C4-2B (cell line): ENCODE data around the gene ZNF367.

Source experiments
- H3K27ac ChIP-seq: fragments of 450-650 bp; 2 replicates; pipeline ENCODE4 v1.5.1; 2017
- ZFX ChIP-seq: fragments of 450-650 bp; IDR thresholded peaks from 2 replicates; pipeline ENCODE4 v1.6.1; 2017
- TF ChIP-seq, protein P1 (sequence below): fragments of 450-650 bp; conservative IDR thresholded peaks from 2 replicates; pipeline ENCODE4 v1.5.1; 2017; ENCODE audit warnings: mild to moderate bottlenecking

Gene ZNF367

DNA sequence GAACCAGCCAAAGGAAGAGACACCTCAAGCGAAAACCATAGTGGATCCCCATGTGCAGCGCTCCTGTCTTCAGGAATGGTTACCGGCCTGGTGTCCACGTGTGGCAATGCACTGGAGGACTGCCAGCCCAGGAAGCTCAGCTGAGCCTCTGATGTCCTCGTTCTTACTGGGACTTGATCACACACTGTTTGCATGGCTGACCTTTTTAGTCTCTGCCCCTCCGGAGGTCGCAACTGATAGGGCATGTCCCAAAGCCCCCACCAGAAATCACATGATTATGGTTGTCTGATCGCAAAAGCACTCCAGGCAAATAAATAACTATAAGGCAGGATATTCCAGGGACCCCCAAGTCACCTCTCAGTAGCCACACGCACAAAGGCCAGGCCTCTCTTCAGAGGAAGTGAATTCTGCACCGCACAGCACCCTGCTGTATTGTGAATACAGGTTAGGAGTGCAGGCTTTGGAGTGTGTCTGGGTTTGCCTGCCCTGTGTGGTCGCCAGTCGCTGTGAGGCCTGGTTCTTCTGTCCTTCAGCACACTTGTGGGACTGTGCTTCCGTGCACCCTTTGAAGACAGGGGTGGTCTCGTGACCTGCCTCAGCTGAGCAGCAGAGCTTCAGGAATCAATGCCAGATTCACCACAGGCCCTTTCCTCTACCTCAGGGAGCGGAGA lies 18.4 kb upstream of the ZNF367 start:
- TF ChIP-seq, protein P1, sequence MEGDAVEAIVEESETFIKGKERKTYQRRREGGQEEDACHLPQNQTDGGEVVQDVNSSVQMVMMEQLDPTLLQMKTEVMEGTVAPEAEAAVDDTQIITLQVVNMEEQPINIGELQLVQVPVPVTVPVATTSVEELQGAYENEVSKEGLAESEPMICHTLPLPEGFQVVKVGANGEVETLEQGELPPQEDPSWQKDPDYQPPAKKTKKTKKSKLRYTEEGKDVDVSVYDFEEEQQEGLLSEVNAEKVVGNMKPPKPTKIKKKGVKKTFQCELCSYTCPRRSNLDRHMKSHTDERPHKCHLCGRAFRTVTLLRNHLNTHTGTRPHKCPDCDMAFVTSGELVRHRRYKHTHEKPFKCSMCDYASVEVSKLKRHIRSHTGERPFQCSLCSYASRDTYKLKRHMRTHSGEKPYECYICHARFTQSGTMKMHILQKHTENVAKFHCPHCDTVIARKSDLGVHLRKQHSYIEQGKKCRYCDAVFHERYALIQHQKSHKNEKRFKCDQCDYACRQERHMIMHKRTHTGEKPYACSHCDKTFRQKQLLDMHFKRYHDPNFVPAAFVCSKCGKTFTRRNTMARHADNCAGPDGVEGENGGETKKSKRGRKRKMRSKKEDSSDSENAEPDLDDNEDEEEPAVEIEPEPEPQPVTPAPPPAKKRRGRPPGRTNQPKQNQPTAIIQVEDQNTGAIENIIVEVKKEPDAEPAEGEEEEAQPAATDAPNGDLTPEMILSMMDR, result no peak
- no peak overlapping the region for H3K27ac ChIP-seq

DNA sequence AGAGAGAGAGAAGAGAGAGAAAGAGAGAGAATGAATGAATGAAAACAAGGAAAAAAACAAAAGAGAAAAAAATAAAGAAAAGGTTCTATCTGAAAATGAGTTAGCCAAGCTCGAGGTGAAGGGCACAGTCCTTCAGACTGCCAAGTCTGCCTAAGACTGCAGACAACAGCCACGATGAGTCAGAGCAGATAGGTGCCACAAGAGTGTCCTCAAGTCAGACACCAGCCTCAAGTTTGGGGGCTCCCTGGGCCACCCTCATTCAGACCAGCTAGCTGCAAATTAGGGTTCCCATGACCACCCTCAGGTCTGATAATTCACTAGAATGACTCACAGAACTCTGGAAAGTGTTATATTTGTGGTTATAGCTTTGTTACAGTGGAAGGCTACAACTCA lies 17.9 kb upstream of the ZNF367 start:
- H3K27ac ChIP-seq, result no peak overlapping the region
- TF ChIP-seq ZFX, result no peak
- TF ChIP-seq, protein P1, result no peak

DNA sequence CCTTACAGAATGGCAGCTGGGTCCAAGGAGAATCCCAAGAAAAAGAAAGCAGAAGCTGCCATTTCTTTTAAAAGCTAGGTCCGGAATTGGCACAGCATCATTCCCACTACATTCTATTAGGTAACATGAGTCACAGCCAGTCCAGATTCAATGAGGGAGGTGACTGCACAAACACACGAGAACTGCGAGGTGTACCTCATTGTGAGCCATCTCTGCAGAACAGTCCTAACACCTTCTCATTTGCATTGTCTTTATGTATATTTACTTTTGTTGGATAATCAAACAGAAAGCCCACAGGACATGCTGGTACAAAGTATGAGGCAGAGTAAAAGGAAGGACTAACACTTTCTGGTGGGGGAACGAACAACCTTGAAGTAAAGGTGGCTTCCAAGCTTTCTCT lies 17.2 kb upstream of the ZNF367 start:
- TF ChIP-seq, protein P1, result no peak
- no peak for TF ChIP-seq ZFX
- H3K27ac ChIP-seq, result no peak overlapping the region

DNA sequence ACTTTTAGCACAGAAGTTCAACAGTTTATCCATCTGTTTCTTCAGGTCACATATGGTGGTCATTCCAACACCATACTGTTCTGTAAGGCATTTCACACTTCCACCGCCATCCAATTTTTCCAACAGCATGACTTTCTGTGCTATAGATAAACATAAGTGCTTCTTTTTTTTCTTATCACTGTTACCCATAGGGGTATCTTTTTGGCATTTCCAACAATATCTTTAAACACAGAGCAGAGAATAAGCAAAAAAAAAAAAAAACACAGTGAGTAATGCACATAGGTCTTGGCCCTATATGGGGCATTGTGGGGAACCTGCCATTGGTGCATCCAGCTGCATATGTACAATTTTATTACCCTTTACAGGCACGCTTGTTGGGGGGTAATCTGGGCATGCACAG lies 12.2 kb upstream of the ZNF367 start:
- H3K27ac ChIP-seq, result no peak overlapping the region
- no peak for TF ChIP-seq ZFX
- TF ChIP-seq, protein P1, result no peak

DNA sequence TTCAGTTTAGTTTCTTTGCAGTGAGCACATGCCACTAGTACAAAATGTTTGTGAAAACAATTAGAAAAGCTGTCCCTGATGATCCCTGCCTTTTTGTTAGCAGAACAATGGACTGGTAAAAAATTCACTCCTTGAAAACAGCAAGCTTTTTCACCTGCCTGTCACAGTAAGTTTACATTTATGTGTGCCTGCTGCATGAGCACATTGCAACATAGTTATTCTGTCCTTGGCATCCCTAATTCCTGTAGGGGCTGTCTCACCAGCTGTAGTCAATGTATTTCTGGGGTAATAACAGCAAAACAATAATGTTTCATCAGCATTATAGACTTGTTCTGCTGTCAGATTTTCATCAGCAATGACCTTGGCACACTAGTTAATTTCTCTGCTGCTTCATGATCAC lies 11.6 kb upstream of the ZNF367 start:
- H3K27ac ChIP-seq, result no peak overlapping the region
- TF ChIP-seq ZFX, result no peak
- TF ChIP-seq, protein P1, result no peak

DNA sequence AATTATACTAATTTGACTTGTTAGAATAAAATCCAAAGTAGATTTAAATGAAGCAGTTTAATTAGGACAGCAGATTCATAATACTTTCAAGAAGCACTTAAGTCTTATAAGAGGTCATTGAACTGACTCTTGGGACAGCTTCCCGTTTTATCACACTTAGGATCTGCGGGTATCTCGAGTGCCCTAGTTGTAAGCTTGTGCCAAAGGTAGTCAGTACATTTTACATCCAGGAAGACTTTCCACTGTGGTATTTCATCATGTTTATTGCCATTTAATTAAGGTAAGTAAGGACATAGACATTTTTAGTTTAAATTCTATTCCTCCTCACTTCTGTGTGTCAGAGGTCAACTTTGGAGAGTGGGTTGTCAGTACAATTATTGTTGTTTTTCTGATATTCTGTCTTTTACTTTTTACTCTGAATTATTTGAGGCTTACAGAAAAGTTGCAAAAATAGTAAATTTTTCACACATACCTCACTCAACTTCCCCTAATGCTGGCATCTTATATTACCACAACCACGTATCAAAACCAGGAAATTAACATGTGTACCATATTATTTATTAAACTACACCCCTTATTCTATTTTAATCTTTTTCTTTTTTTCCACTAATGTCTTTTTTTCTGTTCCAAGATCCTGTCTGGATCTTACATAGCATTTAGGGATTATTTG lies 7.5 kb upstream of the ZNF367 start:
- no peak for TF ChIP-seq ZFX
- TF ChIP-seq, protein P1, result no peak
- no peak overlapping the region for H3K27ac ChIP-seq

DNA sequence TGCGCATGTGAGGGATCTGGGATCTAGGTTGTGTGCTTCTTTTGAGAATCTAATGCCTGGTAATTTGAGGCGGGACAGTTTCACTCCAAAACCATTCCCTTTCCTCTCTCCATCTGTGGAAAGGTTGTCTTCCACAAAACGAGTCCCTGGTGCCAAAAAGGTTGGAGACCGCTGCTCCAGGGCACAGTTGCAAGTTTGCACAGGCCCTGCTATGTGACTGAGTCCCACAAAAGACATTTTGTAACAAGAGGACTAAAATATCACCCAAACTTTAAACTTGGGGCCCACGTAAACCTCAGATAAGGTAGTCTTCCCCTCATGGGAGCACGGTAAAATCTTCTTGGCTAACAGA lies 5.8 kb upstream of the ZNF367 start:
- no peak overlapping the region for H3K27ac ChIP-seq
- TF ChIP-seq, protein P1, result no peak
- TF ChIP-seq ZFX, result no peak
